Astrocyte of the hippocampus (primary cell): ENCODE results near the gene FEN1.

Experiments
- DNase-seq: peaks from one replicate; pipeline ENCODE4 v3.0.0; 2011; ENCODE audit warnings: low read depth, low spot score

Gene FEN1

DNA sequence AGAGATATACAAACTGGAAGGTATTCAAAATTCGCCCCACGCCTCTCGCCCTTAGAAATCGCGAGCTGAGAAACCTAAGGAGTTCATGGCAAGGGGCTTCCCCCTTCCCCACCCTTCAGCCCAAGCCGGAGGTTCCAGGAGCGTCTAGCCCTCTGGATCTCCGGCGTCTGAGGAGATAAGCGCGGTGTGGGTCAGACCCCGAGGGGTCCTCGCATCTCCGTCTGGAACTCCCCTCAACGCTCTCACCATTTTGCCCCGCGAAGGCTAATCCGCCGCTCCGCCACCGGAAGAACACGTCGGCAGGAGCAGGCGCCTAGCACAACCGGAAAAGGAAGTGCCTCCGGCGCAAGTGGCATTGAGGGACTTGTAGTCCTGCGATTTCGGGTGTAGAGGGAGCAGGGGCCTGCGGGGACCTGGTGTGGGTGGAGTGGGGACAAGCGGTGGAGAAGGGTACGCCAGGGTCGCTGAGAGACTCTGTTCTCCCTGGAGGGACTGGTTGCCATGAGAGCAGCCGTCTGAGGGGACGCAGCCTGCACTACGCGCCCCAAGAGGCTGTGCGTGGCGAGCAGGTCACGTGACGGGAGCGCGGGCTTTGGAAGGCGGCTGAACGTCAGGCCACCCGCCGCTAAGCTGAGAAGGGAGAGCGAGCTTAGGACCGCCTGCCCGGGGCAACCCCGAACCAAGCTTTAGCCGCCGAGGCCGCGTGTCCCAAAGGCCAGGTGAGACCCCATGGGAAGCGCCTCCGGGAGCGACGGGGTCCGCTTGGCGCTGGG, at the start of gene FEN1, which contains the start of gene TMEM258:
TSS of gene FEN1 (plus strand) at position 602 of the 773 bp plus-strand sequence. CDS start 2,451 bp downstream, outside the sequence.
TSS of gene TMEM258 (minus strand) at position 290 of the 773 bp plus-strand sequence. CDS start at position 249, 41 bp downstream.
- peak; percentile 96 for DNase-seq

- no peak for DNase-seq
Observed at GRCh38 chr11:61743486-61744095, 49.1 kb upstream of the FEN1 start.

- no peak for DNase-seq
Observed at GRCh38 chr11:61744181-61744580, 48.5 kb upstream of the FEN1 start.

DNA sequence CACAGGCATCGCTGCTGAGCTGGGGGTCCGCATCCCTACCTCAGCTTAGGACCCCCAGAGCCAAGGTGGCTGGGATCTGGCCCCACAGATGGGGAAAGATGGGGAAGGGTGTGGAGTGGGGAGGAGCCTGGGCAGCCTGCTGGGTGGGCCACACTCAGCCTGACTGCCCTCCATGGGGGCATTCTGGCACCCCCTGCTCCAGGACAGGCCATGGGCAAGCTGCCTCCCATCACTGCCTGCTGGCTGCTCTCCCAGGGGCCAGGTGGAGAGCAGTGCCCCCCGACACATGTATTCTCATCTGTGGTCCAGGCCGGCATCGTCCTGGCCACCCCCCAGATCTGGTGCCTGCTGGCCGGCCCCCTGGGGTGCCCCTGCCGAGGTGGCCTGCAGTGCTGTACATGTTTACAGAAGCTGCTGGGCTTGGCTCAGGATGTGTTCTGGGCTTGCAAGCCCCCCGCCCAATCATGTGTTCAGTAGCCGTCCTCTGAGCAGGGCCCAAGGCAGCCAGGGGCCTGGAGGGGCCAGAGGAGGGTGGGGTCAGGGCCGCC, 48.0 kb upstream of the FEN1 start:
- no peak for DNase-seq

DNA sequence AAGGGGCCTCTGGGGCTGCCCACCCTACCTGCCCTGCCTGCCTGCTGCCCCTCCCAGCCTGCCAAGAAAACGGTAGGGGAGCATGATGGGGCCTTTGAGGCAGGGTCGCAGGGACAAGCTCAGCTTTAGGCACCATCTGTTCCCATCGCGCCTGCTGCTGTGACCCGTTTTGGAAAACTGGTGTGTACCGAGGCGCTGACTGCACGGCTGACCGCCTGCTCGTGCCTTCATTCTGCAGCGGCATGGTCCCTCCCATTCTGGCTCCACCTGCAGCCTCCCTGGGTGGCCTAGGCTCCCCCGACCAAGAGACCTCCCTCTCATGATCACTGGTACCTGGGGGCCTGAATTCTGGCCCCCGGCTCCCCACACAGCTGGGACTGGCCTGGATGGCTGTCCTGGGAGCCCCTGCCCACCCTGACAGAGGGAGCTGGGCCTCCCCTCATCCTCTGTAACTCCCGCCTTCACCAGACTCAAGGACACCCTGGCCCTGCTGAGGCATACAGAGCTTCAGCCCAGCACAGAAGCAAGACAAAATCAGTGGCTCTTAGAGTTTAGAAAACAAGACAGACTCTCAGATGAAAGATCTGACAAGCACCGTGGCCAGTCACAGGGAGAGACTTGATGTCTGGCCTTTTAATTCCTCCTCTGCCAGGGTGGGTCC, 46.8 kb upstream of the FEN1 start:
- DNase-seq: no peak

GRCh38 chr11:61746442-61747191, 46.1 kb upstream of the FEN1 start:
- no peak for DNase-seq

DNA sequence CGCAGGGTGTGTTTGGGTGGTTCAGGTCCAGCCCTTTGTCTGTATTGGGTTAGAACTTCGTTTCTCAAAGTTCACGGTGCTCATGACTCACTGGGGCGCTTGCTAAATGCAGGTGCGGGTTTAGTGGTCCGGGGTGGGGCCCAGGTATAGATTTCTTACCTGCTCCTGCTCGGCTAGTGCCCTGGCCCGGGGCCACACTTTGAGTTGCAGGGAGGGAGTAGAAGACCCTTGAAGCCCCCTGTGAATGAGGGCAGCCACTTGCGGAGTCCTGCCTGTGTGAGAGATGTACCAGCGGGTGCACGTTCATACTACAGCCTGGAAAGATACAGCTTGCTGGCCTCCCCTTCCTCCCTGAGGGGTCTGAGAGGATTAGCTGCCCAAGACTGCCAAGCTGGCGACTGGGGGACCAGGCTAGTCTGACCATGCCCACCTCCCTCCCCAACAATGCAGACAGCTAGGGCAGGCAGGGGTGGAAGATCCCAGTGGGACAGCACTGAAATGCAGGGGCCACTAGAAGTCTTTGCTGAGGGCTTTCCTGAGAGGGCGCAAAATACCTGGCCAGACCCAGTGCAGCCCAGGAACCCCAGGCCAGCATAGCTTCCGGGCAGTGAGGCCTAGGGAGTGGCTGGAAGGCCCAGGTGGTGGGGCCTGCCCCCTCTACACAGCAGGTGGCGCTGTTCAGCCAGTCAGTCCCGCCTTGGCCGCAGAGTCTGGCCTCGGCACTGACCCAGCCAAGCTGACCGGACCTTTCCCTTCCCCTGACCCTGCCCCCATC, 45.3 kb upstream of the FEN1 start:
- peak; percentile 82 for DNase-seq

DNA sequence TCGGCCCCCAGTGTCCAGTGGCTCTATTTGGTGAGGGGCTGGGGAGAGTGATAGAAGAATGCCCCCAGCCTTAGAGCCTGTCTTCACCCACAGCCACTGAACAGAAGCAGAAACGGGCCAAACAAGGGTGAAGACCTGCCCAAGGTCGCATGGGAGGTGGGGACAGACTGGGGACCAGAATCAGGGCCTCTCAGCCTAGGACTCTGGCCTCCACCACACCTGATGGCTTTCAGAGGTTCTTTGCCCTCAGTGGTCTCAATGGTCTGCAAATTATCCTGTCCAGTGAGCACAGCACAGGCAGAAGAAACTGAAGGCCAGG, 44.8 kb upstream of the FEN1 start:
- DNase-seq: no peak

GRCh38 chr11:61749591-61750217, 43.0 kb upstream of the FEN1 start:
- DNase-seq: no peak

DNA sequence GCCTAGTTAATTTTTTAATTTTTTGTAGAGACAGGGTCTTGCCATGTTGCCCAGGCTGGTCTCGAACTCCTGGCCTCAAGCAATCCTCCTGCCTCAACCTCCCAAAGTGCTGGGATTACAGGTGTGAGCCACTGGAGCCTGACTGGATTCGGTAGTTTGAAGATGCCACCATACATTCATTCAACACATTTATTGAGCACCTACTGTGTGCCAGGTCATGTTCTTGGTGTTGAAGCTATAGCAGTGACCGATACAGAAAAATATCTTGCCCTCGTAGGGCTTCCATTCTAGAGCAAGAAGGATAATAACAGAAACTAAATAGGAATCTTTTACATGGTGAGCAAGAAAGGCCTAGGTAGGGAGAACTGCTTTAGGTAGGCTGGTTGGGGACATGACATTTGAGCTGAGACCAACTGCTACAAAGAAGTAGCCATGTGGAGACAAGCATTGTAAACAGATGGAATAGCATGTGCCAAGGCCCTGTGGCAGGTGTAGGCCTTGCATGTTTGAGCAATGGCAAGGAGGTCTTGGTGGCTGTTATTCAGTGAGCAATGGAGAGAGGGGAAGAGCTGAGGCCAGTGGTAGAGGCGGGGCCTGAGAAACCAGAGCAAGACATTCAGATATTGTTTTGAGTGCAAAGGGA, 42.0 kb upstream of the FEN1 start:
- no peak for DNase-seq

DNA sequence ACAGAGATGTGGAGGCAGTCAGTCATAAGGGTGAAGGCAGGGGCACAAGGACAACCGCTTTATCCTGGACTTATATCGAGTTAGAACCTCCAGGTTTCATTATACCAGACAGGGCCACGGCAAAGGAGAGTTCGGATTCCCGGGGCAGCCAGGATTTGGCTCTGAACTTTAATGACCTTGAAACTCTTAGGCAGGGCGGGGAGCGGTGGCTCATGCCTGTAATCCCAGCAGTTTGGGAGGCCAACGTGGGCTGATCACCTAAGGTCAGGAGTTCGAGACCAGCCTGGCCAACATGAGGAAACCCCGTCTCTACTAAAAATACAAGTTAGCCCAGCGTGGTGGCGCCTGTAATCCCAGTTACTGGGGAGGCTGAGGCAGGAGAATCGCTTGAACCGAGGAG, 41.3 kb upstream of the FEN1 start:
- no peak for DNase-seq

GRCh38 chr11:61752117-61752924, 40.4 kb upstream of the FEN1 start, which contains the start of gene MYRF:
Gene MYRF, plus strand, starts transcription at chr11:61752636. Its CDS starts 109 bp downstream, at chr11:61752745.
- DNase-seq: peak; percentile 87

GRCh38 chr11:61752925-61753521, 39.7 kb upstream of the FEN1 start:
- DNase-seq: no peak

GRCh38 chr11:61753672-61754071, 39.0 kb upstream of the FEN1 start:
- DNase-seq: no peak

DNA sequence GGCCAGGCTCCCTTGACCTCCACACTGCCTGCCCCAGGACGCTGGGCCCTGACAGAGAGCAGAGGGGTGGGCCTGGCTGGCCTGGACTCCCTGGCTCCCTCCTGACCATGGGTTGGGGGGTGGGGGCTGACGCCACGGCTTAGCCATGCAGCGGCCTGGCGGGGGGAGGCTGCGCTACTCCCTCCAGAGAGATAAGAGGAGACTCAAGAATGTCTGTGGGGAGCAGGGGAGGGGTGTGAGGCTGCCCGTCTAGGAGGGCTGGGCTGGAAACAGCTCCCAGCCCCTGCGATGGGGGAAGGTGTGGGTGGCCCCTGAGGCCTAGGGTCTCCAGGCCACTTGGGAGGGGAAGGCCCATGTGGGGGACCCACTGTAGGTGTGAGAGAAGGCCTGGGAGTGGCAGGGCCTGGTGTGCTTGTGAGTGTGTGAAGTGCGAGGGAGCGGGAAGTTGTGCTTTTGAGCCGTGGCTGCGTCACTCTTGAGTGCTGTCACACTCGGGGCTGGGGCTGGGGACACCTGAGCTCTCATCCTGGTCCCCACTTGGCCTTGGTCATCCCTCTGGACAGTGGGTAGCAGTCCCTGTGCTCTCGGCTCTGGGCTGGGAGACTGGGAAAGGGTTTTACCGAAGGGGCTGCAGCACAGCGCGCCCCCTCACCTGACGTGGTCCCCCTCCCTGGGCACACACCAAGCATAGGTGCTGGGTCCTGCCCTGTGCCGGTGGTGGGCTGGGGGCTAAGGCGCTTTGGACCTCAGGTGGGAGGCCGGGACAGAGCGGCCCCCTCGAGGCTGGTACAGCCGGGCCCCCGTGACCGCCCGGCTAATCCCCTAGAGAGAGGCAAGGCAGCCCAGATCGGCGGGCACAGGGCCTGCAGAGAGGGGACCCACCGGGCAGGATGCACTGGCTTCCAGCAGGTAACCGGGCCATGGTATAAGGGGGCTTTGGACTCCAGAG, 37.9 kb upstream of the FEN1 start:
- DNase-seq: peak; percentile 87

- no peak for DNase-seq
Observed at GRCh38 chr11:61756147-61756451, 36.6 kb upstream of the FEN1 start.

DNA sequence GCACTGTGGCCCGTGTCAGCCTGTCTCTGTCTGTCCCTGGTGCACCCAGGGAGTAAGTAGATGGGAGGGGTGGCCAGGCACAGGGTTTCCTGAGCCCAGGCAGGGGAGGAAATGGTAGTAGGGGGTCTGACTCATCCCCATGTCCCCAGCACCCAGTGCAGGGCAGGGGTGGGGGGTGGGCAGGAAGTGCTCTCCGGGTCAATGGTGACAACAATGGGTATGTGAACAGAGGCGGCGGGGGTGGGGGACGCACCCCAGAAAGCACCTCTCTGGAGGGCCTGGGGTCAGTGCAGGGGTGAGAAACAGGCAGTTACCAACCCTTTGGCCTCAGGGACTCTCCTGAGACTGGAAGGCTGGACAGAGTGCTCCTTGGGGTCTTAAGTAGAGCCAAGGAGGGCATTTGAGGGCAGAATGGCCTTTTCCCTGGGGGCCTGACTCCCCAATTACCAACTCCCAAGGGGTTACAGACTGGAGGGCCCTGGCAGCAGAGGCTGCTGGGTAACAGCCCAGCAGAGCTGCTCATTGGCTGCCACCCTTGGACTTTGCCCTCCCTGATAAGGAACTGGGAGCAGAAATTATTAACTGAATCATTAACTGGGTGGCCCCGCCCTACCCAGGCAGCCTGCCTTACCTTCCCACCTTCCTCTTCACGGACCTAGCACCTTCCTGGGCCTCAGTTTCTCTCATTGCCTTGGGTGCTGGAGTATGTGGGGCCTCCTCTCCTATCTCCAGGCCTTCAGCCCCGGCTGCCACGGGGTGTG, 36.1 kb upstream of the FEN1 start:
- DNase-seq: peak; percentile 56
